Liver (tissue), 9 donors: ENCODE data around the gene DENR. TPM values are rescaled to one million over a fixed set of nuclear protein-coding genes. Genes with fewer than 3 reads are reported as not detected.

Experiments
- DNase-seq: peaks from one replicate; pipeline ENCODE4 v3.0.0-alpha.2; 2017; ENCODE audit warnings: low spot score
- H3K27ac ChIP-seq, 2 donors: one replicate each; pipeline ENCODE4 v1.7.0; 2013; ENCODE audit warnings: inconsistent platforms in 2 of 2, low read length in 2 of 2, control low read depth in 1 of 2, low read depth in 1 of 2, mild to moderate bottlenecking in 1 of 2
- H3K27me3 ChIP-seq, 4 donors: one replicate each; pipeline versions ENCODE4 v1.6.1 to v1.7.0; 2013; ENCODE audit warnings: low read length in 3 of 4, inconsistent platforms in 1 of 4, mild to moderate bottlenecking in 1 of 4, moderate library complexity in 1 of 4; ENCODE audit not compliant: control insufficient read depth in 4 of 4, insufficient read depth in 4 of 4
- H3K36me3 ChIP-seq, 4 donors: one replicate each; pipeline versions ENCODE4 v1.6.1 to v1.7.0; 2013; ENCODE audit warnings: low read length in 3 of 4, mild to moderate bottlenecking in 3 of 4, low read depth in 1 of 4, moderate library complexity in 1 of 4; ENCODE audit not compliant: control insufficient read depth in 4 of 4, insufficient read depth in 3 of 4
- H3K4me1 ChIP-seq, 4 donors: one replicate each; pipeline versions ENCODE4 v1.6.1 to v1.7.0; 2013; ENCODE audit warnings: low read length in 3 of 4, mild to moderate bottlenecking in 3 of 4, moderate library complexity in 1 of 4; ENCODE audit not compliant: control insufficient read depth in 4 of 4, insufficient read depth in 4 of 4
- H3K4me3 ChIP-seq, 3 donors: one replicate each; pipeline versions ENCODE4 v1.6.1 to v1.7.0; 2013; ENCODE audit warnings: low read length in 3 of 3, control low read depth in 1 of 3, low read depth in 1 of 3, mild to moderate bottlenecking in 1 of 3
- H3K9ac ChIP-seq, 2 donors: one replicate each; pipeline ENCODE4 v1.7.0; 2013; ENCODE audit warnings: low read length in 2 of 2, mild to moderate bottlenecking in 2 of 2, moderate library complexity in 2 of 2, control low read depth in 1 of 2, low read depth in 1 of 2
- H3K9me3 ChIP-seq, 4 donors: one replicate each; pipeline versions ENCODE4 v1.6.1 to v1.7.0; 2013; ENCODE audit warnings: low read length in 3 of 4; ENCODE audit not compliant: control insufficient read depth in 4 of 4
- EGR1 ChIP-seq, 2 donors: IDR thresholded peaks; 2 replicates each; pipeline ENCODE4 v1.6.1; 2016 to 2018; ENCODE audit warnings: antibody characterized with exemption in 2 of 2, low read depth in 2 of 2
- FOXA1 ChIP-seq: IDR thresholded peaks from 2 replicates; pipeline ENCODE4 v1.6.1; 2016; ENCODE audit warnings: antibody characterized with exemption
- FOXA2 ChIP-seq: IDR thresholded peaks from 2 replicates; pipeline ENCODE4 v1.6.1; 2016; ENCODE audit warnings: antibody characterized with exemption
- GABPA ChIP-seq, 2 donors: IDR thresholded peaks in 1 of 2; conservative IDR thresholded peaks in 1 of 2; 2 replicates each; pipeline ENCODE4 v1.6.1; 2016; ENCODE audit warnings: antibody characterized with exemption in 2 of 2, mild to moderate bottlenecking in 1 of 2, moderate library complexity in 1 of 2
- HNF4A ChIP-seq, 2 donors: conservative IDR thresholded peaks; 2 replicates each; pipeline ENCODE4 v1.6.1; 2016; ENCODE audit warnings: antibody characterized with exemption in 2 of 2, mild to moderate bottlenecking in 2 of 2
- HNF4G ChIP-seq: IDR thresholded peaks from 2 replicates; pipeline ENCODE4 v1.6.1; 2016; ENCODE audit warnings: antibody characterized with exemption
- RAD21 ChIP-seq, 2 donors: IDR thresholded peaks; 2 replicates each; pipeline ENCODE4 v1.6.1; 2016; ENCODE audit warnings: antibody characterized with exemption in 2 of 2, mild to moderate bottlenecking in 2 of 2
- RXRA ChIP-seq, 2 donors: IDR thresholded peaks; 2 replicates each; pipeline ENCODE4 v1.6.1; 2017 to 2018; ENCODE audit warnings: antibody characterized with exemption in 2 of 2, mild to moderate bottlenecking in 1 of 2
- TAF1 ChIP-seq: conservative IDR thresholded peaks from 2 replicates; pipeline ENCODE4 v1.6.1; 2016; ENCODE audit warnings: antibody characterized with exemption, mild to moderate bottlenecking
- YY1 ChIP-seq: IDR thresholded peaks from 2 replicates; pipeline ENCODE4 v1.6.1; 2016; ENCODE audit warnings: antibody characterized with exemption, mild to moderate bottlenecking
- WGBS: extraction: QIAGEN DNeasy Blood & Tissue Kit; methylation state at CpG from one replicate; pipeline ENCODE4 v1.1.7; 2013; 5-methylcytosine and 5-hydroxymethylcytosine counted together
- polyA plus RNA-seq, 2 donors: library from polyadenylated mRNA; stranded (reverse) in 1 of 2; unstranded in 1 of 2; fragments of 200-250 nt in 1 of 2; fragments of >200 nt in 1 of 2; fragmentation: Nextera tagmentation in 1 of 2; extraction: Ambion mirVana in 1 of 2; gene quantifications; one replicate each; pipeline versions ENCODE4 v1.2.1 to v1.2.3, GENCODE V29; 2013 to 2015
- total RNA-seq, 2 donors: library from RNA; depleted of rRNA; stranded (reverse); fragments of >200 nt; gene quantifications; one replicate each; pipeline ENCODE4 v1.2.3, GENCODE V29; 2014
- TF ChIP-seq, protein P1 (sequence below): IDR thresholded peaks from 2 replicates; pipeline ENCODE4 v1.6.1; 2016; ENCODE audit warnings: antibody characterized with exemption
- TF ChIP-seq, protein P2 (sequence below): fragments of 150-350 bp; IDR thresholded peaks from 2 replicates; pipeline ENCODE4 v1.5.1; 2017; ENCODE audit warnings: improper control_type of control experiment, low read depth, low read length; ENCODE audit not compliant: missing input control
- TF ChIP-seq, protein P3 (sequence below): IDR thresholded peaks from 2 replicates; pipeline ENCODE4 v1.6.1; 2016; ENCODE audit warnings: antibody characterized with exemption, mild to moderate bottlenecking
- TF ChIP-seq, protein P4 (sequence below): IDR thresholded peaks from 2 replicates; pipeline ENCODE4 v1.6.1; 2016; ENCODE audit warnings: antibody characterized with exemption
- donor health status: healthy.
- donor health status: healthy.
- donor health status: healthy.
- donor health status: healthy.
- donor health status: healthy.

Gene DENR
- total and polyA plus RNA-seq, 4 donors: 10.9 to 17.7 (median 15.8) TPM

DNA sequence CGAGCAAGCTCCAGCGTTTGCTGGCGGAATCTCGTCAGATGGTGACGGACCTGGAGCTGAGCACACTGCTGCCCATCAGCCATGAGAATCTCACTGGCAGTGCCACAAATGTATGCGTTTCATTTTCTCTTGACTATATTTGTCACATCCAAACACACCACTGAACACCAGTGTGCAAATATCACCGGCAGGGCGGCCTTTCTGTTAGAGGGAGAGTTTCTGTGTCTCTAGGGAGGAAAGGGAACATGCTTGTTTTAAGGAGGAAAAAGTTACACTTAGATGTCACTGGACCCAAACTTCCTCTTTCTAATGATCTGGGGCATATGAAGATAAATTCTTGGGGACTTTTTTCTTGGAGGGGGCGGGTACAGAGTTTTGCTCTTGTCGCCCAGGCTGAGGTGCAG is 60.7 kb downstream of the DENR start (continued):
- TF ChIP-seq, protein P1, sequence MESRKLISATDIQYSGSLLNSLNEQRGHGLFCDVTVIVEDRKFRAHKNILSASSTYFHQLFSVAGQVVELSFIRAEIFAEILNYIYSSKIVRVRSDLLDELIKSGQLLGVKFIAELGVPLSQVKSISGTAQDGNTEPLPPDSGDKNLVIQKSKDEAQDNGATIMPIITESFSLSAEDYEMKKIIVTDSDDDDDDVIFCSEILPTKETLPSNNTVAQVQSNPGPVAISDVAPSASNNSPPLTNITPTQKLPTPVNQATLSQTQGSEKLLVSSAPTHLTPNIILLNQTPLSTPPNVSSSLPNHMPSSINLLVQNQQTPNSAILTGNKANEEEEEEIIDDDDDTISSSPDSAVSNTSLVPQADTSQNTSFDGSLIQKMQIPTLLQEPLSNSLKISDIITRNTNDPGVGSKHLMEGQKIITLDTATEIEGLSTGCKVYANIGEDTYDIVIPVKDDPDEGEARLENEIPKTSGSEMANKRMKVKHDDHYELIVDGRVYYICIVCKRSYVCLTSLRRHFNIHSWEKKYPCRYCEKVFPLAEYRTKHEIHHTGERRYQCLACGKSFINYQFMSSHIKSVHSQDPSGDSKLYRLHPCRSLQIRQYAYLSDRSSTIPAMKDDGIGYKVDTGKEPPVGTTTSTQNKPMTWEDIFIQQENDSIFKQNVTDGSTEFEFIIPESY: no peak
- TF ChIP-seq GABPA (IDR thresholded peaks at IDR 0.05 in 1 of 2, conservative IDR thresholded peaks at IDR 0.05 in 1 of 2): no peak
- TF ChIP-seq FOXA1: no peak

DNA sequence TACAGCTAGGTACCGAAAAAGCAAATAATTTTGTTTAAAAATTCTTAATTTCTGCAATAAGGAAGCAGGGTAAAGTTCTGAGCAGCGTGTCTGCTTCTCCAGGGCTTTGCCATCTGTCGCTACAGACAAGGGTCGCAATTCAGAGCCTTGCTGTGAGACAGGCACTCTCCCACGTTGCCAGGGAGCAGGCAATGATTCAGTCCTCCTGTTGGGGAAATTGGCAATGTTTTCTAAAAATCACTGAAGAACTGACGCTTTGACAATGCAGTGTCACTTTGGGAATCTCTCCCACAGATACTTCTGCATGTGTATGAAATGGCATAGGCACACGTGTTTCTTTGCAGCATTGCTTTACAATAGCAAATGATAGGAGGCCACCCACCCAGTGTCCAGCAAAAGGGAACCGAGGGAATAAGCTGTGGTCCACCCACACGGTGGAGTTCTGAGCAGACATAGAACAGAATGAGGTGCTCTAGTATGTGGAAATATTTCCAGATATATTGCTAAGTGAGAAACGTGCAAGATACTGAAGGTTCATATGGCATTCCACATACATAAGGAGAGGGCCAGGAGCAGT is 66.7 kb downstream of the DENR start:
- Histone ChIP-seq H3K27ac (no peak overlapping the region), H3K9me3 (no peaks in the 10 kb centered on the region), H3K4me3 (no peak overlapping the region), H3K4me1 (no peaks in the 10 kb centered on the region), H3K36me3 (no peaks in the 10 kb centered on the region), H3K9ac (no peak overlapping the region), H3K27me3 (no peaks in the 10 kb centered on the region)
- 78% methylated on average over 10 of the region's 10 CpGs for WGBS
- no peak for DNase-seq
- TF ChIP-seq HNF4A (conservative IDR thresholded peaks at IDR 0.05) (no peak), FOXA1 (no peak), RAD21 (IDR thresholded peaks at IDR 0.05) (no peak), EGR1 (IDR thresholded peaks at IDR 0.05; ENCODE audit: low read depth in 2 of 2) (no peak), YY1 (no peak), RXRA (IDR thresholded peaks at IDR 0.05) (no peak), FOXA2 (no peak), HNF4G (no peak)
- TF ChIP-seq, protein P2, sequence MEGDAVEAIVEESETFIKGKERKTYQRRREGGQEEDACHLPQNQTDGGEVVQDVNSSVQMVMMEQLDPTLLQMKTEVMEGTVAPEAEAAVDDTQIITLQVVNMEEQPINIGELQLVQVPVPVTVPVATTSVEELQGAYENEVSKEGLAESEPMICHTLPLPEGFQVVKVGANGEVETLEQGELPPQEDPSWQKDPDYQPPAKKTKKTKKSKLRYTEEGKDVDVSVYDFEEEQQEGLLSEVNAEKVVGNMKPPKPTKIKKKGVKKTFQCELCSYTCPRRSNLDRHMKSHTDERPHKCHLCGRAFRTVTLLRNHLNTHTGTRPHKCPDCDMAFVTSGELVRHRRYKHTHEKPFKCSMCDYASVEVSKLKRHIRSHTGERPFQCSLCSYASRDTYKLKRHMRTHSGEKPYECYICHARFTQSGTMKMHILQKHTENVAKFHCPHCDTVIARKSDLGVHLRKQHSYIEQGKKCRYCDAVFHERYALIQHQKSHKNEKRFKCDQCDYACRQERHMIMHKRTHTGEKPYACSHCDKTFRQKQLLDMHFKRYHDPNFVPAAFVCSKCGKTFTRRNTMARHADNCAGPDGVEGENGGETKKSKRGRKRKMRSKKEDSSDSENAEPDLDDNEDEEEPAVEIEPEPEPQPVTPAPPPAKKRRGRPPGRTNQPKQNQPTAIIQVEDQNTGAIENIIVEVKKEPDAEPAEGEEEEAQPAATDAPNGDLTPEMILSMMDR: no peak
- TF ChIP-seq, protein P3, sequence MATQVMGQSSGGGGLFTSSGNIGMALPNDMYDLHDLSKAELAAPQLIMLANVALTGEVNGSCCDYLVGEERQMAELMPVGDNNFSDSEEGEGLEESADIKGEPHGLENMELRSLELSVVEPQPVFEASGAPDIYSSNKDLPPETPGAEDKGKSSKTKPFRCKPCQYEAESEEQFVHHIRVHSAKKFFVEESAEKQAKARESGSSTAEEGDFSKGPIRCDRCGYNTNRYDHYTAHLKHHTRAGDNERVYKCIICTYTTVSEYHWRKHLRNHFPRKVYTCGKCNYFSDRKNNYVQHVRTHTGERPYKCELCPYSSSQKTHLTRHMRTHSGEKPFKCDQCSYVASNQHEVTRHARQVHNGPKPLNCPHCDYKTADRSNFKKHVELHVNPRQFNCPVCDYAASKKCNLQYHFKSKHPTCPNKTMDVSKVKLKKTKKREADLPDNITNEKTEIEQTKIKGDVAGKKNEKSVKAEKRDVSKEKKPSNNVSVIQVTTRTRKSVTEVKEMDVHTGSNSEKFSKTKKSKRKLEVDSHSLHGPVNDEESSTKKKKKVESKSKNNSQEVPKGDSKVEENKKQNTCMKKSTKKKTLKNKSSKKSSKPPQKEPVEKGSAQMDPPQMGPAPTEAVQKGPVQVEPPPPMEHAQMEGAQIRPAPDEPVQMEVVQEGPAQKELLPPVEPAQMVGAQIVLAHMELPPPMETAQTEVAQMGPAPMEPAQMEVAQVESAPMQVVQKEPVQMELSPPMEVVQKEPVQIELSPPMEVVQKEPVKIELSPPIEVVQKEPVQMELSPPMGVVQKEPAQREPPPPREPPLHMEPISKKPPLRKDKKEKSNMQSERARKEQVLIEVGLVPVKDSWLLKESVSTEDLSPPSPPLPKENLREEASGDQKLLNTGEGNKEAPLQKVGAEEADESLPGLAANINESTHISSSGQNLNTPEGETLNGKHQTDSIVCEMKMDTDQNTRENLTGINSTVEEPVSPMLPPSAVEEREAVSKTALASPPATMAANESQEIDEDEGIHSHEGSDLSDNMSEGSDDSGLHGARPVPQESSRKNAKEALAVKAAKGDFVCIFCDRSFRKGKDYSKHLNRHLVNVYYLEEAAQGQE: no peak
- TF ChIP-seq, protein P4, sequence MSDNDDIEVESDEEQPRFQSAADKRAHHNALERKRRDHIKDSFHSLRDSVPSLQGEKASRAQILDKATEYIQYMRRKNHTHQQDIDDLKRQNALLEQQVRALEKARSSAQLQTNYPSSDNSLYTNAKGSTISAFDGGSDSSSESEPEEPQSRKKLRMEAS: no peak

DNA sequence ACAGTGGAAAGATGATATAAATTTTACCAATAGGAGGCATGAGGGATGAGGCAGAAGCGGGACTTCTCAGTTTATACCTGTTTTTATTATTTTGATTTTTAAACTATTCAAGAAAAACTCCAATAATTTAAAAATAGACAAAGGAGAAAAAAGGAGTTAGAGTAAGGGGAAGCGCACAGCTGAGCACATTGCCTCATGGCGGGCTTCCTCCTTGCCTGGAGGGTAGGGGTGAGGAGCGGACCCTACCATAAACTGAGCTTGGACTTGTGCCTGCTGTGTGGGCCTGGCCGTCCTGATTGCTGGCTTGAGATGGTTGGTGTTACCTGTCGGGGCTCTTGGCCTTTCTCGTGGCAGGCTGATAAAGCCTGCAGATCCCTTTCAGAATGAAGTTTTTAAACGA is 67.5 kb downstream of the DENR start:
- Histone ChIP-seq H3K36me3 (no peaks in the 10 kb centered on the region), H3K27ac (no peak overlapping the region), H3K9ac (no peak overlapping the region), H3K4me3 (no peak overlapping the region), H3K9me3 (no peaks in the 10 kb centered on the region), H3K27me3 (no peaks in the 10 kb centered on the region), H3K4me1 (no peaks in the 10 kb centered on the region)
- 90% methylated on average over 8 of the region's 8 CpGs for WGBS
- no peak for DNase-seq
- TF ChIP-seq, protein P2: no peak
- no peak for TF ChIP-seq TAF1
- TF ChIP-seq RAD21 (IDR thresholded peaks at IDR 0.05): no peak
- TF ChIP-seq, protein P1: no peak
- no peak for TF ChIP-seq HNF4A (conservative IDR thresholded peaks at IDR 0.05)
- TF ChIP-seq FOXA1: no peak
